Spleen (tissue), 11 donors: Measurements from ENCODE around the gene SPATA20. TPM values are rescaled to one million over a fixed set of nuclear protein-coding genes. Genes with fewer than 3 reads are reported as not detected.

Source experiments
- DNase-seq: peaks from one replicate; pipeline ENCODE4 v3.0.0-alpha.2; 2020
- H3K27ac ChIP-seq, 8 donors: fragments of 200-600 bp; sonication (generic) in 7 of 8; 1 replicate in 4 of 8; 2 replicates in 4 of 8; pipeline versions ENCODE4 v1.5.0 to v1.8.0; 2016 to 2021; ENCODE audit warnings: inconsistent platforms in 4 of 8, mild to moderate bottlenecking in 4 of 8, moderate library complexity in 1 of 8
- H3K27me3 ChIP-seq, 7 donors: fragments of 200-600 bp; sonication (generic) in 6 of 7; replicated peaks in 1 of 7; 1 replicate in 4 of 7; 2 replicates in 3 of 7; pipeline versions ENCODE4 v1.5.0 to v1.8.0; 2016 to 2021; ENCODE audit warnings: inconsistent platforms in 3 of 7, mild to moderate bottlenecking in 1 of 7
- H3K36me3 ChIP-seq, 6 donors: fragments of 200-600 bp; sonication (generic) in 5 of 6; 1 replicate in 4 of 6; 2 replicates in 2 of 6; pipeline versions ENCODE4 v1.5.0 to v1.8.0; 2016 to 2021; ENCODE audit warnings: inconsistent platforms in 2 of 6
- H3K4me1 ChIP-seq, 6 donors: fragments of 200-600 bp; sonication (generic) in 5 of 6; 1 replicate in 3 of 6; 2 replicates in 3 of 6; pipeline versions ENCODE4 v1.5.0 to v1.8.0; 2016 to 2021; ENCODE audit warnings: inconsistent platforms in 3 of 6
- H3K4me3 ChIP-seq, 8 donors: fragments of 200-600 bp; sonication (generic) in 7 of 8; 1 replicate in 4 of 8; 2 replicates in 4 of 8; pipeline versions ENCODE4 v1.5.0 to v1.8.0; 2016 to 2021; ENCODE audit warnings: inconsistent platforms in 4 of 8, mild to moderate bottlenecking in 4 of 8, moderate library complexity in 2 of 8
- H3K9me3 ChIP-seq, 8 donors: fragments of 200-600 bp; sonication (generic) in 7 of 8; 1 replicate in 4 of 8; 2 replicates in 4 of 8; pipeline versions ENCODE4 v1.5.0 to v1.8.0; 2016 to 2021; ENCODE audit warnings: inconsistent platforms in 4 of 8
- CTCF ChIP-seq, 11 experiments: fragments of 200-600 bp in 7 of 11; fragments of 450-650 bp in 4 of 11; sonication (generic) in 4 of 11; IDR thresholded peaks in 8 of 11; conservative IDR thresholded peaks in 3 of 11; 1 replicate in 7 of 11; 2 replicates in 4 of 11; pipeline versions ENCODE4 v1.4.0 to v1.8.0; 2016 to 2021; ENCODE audit warnings: antibody characterized with exemption in 11 of 11, inconsistent platforms in 4 of 11, mild to moderate bottlenecking in 1 of 11
- POLR2A ChIP-seq, 3 donors: fragments of 450-650 bp; IDR thresholded peaks; one replicate each; pipeline ENCODE4 v1.5.1; 2017; ENCODE audit warnings: antibody characterized with exemption in 3 of 3, mild to moderate bottlenecking in 1 of 3
- POLR2AphosphoS5 ChIP-seq, 3 donors: sonication (generic); formaldehyde crosslinking; IDR thresholded peaks; one replicate each; pipeline ENCODE4 v1.5.1; 2017; ENCODE audit warnings: antibody characterized with exemption in 3 of 3
- WGBS, 5 donors: extraction: QIAGEN DNeasy Blood & Tissue Kit in 3 of 5; methylation state at CpG; one replicate each; pipeline versions ENCODE4 v1.1.5 to v1.1.7; 2013 to 2018; 5-methylcytosine and 5-hydroxymethylcytosine counted together
- intact Hi-C: fragments of 100-400 bp; cut with DNase I; formaldehyde crosslinking; loops from one replicate; pipeline ENCODE4 v1.15.0; 2023; ENCODE audit warnings: low total_unique reads
- polyA plus RNA-seq, 3 donors: library from polyadenylated mRNA; stranded (reverse); fragments of 200-250 nt; gene quantifications; one replicate each; pipeline ENCODE4 v1.2.1, GENCODE V29; 2013
- total RNA-seq, 7 donors: library from RNA; depleted of rRNA in 3 of 7; stranded (reverse); fragments of >200 nt in 3 of 7; fragmentation: NEBNext Ultra II Directional in 4 of 7; extraction: Animal tissue kit (Norgen Biotek cat#: 25700) in 4 of 7; gene quantifications; one replicate each; pipeline versions ENCODE4 v1.1.0 to v1.2.1, GENCODE V29; 2016 to 2021
- donor health status: healthy with polysubstance abuse.
- donor health status: DM: no; HTN: no; CAD: no; lungs with moderate emphysema.
- donor health status: DM: no; HTN: no; CAD: no.
- donor health status: Bipolar disorder and iron deficiency.
- donor health status: healthy.
- donor health status: DM: no; HTN: no; CAD: no.
- donor health status: DM: yes; HTN: yes; CAD: no.

The SPATA20 gene
- total and polyA plus RNA-seq, 10 donors, result 14.9 to 128 (median 57.1) TPM

DNA sequence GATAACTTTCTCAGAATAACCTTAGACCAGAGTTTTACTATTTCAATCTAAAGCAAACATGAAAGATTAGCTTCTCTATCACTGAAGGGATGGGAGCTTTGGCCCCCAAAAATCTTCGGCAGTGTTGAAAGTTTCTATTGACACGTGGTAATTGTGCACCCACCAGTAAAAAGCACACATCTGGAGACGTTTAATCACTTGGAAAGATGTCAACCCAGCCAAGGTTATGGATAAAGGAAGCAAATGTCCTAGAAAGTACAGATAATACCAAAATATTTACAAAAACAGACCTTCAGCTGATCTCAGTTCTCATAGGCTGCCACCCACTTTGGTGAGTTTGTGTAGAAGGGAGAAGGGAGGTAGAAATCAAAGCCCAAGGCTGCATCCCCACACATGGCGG lies 33.5 kb upstream of the SPATA20 start:
- Histone ChIP-seq H3K27me3 (peaks cover 0 to 7% (median 0%) of the 10 kb centered on the region in 7 donors), H3K4me1 (peaks cover 0 to 12% (median 8%) of the 10 kb centered on the region in 6 donors), H3K9me3 (no peaks in the 10 kb centered on the region), H3K36me3 (no peaks in the 10 kb centered on the region), H3K27ac (no peak overlapping the region), H3K4me3 (no peak overlapping the region)
- intact Hi-C loops, result no loop called here
- TF ChIP-seq CTCF (IDR thresholded peaks at IDR 0.05 in 8 of 11, conservative IDR thresholded peaks at IDR 0.05 in 3 of 11) (no peak), POLR2A (IDR thresholded peaks at IDR 0.05) (no peak), POLR2AphosphoS5 (IDR thresholded peaks at IDR 0.05) (no peak)
- 71 to 81% (median 72%) methylated on average over 4 of the region's 4 CpGs for WGBS, 5 donors
- DNase-seq, result no peak

DNA sequence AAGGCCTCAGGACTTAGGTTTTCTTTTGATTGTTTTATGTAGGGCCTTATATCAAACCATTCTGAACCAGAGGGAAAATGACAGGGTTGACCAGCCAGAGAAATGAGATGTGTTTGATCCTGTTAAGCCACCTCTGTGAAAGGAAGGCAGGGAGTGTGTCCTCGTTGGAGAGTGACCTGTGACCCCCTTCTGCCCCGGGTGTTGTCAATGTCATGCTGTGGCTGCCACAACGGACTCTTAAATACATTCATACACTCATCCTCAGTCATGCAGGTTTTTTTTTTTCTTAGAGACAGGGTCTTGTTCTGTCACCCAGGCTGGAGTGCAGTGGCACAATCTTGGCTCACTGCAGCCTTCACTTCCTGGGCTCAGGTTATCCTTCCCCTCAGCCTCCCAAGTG lies 32.6 kb upstream of the SPATA20 start:
- no peaks in the 10 kb centered on the region for H3K9me3 ChIP-seq
- H3K4me1 ChIP-seq, result peaks cover 0 to 3% (median 0%) of the 10 kb centered on the region in 6 donors
- H3K27me3 ChIP-seq, result no peaks in the 10 kb centered on the region
- no peak overlapping the region for H3K4me3 ChIP-seq
- peak; percentile 10 for DNase-seq
- intact Hi-C loops, result no loop called here
- no peaks in the 10 kb centered on the region for H3K36me3 ChIP-seq
- no peak overlapping the region for H3K27ac ChIP-seq
- TF ChIP-seq POLR2AphosphoS5 (IDR thresholded peaks at IDR 0.05) (no peak), POLR2A (IDR thresholded peaks at IDR 0.05) (no peak), CTCF (IDR thresholded peaks at IDR 0.05 in 8 of 11, conservative IDR thresholded peaks at IDR 0.05 in 3 of 11) (no peak)
- 71 to 78% (median 74%) methylated on average over 3 of the region's 3 CpGs for WGBS, 5 donors

- H3K27me3 ChIP-seq, result no peaks in the 10 kb centered on the region
- no peak overlapping the region for H3K4me3 ChIP-seq
- 66 to 81% (median 74%) methylated on average over 6 of the region's 6 CpGs for WGBS, 5 donors
- no peaks in the 10 kb centered on the region for H3K9me3 ChIP-seq
- peak; percentile 25 for DNase-seq
- H3K27ac ChIP-seq, result peak overlapping the region in 1 of 8 donors; percentile 9
- intact Hi-C loops, result no loop called here
- no peaks in the 10 kb centered on the region for H3K36me3 ChIP-seq
- peaks cover 0 to 3% (median 0%) of the 10 kb centered on the region in 6 donors for H3K4me1 ChIP-seq
- TF ChIP-seq CTCF (IDR thresholded peaks at IDR 0.05 in 8 of 11, conservative IDR thresholded peaks at IDR 0.05 in 3 of 11) (no peak), POLR2AphosphoS5 (IDR thresholded peaks at IDR 0.05) (no peak), POLR2A (IDR thresholded peaks at IDR 0.05) (no peak)
Observed at GRCh38 chr17:50514936-50515702, 31.9 kb upstream of the SPATA20 start.

DNA sequence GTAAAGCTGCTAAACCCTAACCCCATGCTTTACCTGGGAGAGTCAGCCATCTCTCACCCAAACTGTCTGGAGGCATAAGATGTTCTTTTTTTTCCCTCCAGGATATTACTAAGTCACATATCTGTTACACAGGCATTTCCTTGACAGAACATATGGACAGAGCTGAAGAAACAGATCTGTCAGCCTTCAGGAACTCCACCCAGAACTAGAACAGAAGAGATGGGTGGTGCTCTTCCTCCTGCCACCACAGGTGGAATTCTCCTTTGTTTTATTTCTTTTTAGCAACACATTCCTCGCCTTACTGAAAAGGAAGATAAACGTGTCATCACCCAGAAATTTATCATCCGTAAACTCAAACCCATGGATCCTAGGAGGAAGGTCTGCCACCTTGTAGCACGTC lies 30.0 kb upstream of the SPATA20 start:
- WGBS, 5 donors, result 79 to 85% (median 84%) methylated on average over 4 of the region's 4 CpGs
- no peaks in the 10 kb centered on the region for H3K4me1 ChIP-seq
- H3K36me3 ChIP-seq, result no peaks in the 10 kb centered on the region
- intact Hi-C loops, result no loop called here
- no peak overlapping the region for H3K27ac ChIP-seq
- H3K27me3 ChIP-seq, result no peaks in the 10 kb centered on the region
- H3K9me3 ChIP-seq, result no peaks in the 10 kb centered on the region
- H3K4me3 ChIP-seq, result no peak overlapping the region
- no peak for DNase-seq
- TF ChIP-seq POLR2AphosphoS5 (IDR thresholded peaks at IDR 0.05) (no peak), CTCF (IDR thresholded peaks at IDR 0.05 in 8 of 11, conservative IDR thresholded peaks at IDR 0.05 in 3 of 11) (no peak), POLR2A (IDR thresholded peaks at IDR 0.05) (no peak)
